ENCODE data around the gene ZNF277. TPM values are rescaled to one million over a fixed set of nuclear protein-coding genes. Genes with fewer than 3 reads are reported as not detected.

The ZNF277 gene
- total RNA-seq, 1 experiment from 2014 or later, result 21.3 TPM

- no peak overlapping the region for H3K4me2 ChIP-seq (ENCODE audit: low read length)
- TF ChIP-seq SRF (IDR thresholded peaks at IDR 0.05; ENCODE audit: low read depth) (no peak), YY1 (IDR thresholded peaks at IDR 0.05; ENCODE audit: extremely low read depth, insufficient replicate concordance, low read depth, low read length) (no peak), POLR2AphosphoS5 (IDR thresholded peaks at IDR 0.05; ENCODE audit: low read depth, low read length) (no peak), CBX3 (IDR thresholded peaks at IDR 0.05; ENCODE audit: low read depth) (no peak)
- H3K4me1 ChIP-seq (ENCODE audit: control insufficient read depth in 1 of 2, insufficient read depth in 2 of 2, low read length in 2 of 2), result no peaks in the 10 kb centered on the region
- no peak for DNase-seq (ENCODE audit: low read depth, low spot score)
- no peak for ATAC-seq
- H3K9me2 ChIP-seq (ENCODE audit: insufficient read depth), result no peaks in the 10 kb centered on the region
- no peak overlapping the region for H3K4me3 ChIP-seq (replicated peaks in 1 of 2; ENCODE audit: low read depth in 1 of 2, low read length in 2 of 2)
- 0 out of 2 replicates have a peak, but pooled peaks cover 3% of the 10 kb centered on the region for H3K27me3 ChIP-seq (ENCODE audit: insufficient read depth, low read length)
- no peak overlapping the region for H3K9ac ChIP-seq (ENCODE audit: low read length)
- POLR2A ChIA-PET, result no interaction called here
- H3K27ac ChIP-seq (ENCODE audit: low read depth, low read length), result no peak overlapping the region
- RAD21 ChIA-PET (ENCODE audit: low non-redundant PET in 1 of 2, low total read pairs in 2 of 2, uncharacterized antibody in 2 of 2, unreplicated experiment in 2 of 2), result no interaction called here
- CTCF ChIA-PET, result no interaction called here
- no peak overlapping the region for H2AFZ ChIP-seq (ENCODE audit: low read depth, low read length, poor library complexity, severe bottlenecking)
- no peaks in the 10 kb centered on the region for H4K20me1 ChIP-seq (ENCODE audit: insufficient read depth)
- intact Hi-C loops (cut with micrococcal nuclease), result no loop called here
- no peaks in the 10 kb centered on the region for H3K36me3 ChIP-seq (ENCODE audit: control insufficient read depth in 1 of 2, insufficient read depth in 2 of 2, low read length in 2 of 2)
- no peaks in the 10 kb centered on the region for H3K9me3 ChIP-seq (ENCODE audit: control insufficient read depth in 1 of 2, insufficient read depth in 1 of 2, low read depth in 1 of 2, low read length in 2 of 2)
- BruUV-seq (replicated peaks), result no TSS peak
- no peaks in the 10 kb centered on the region for H3K79me2 ChIP-seq (ENCODE audit: insufficient read depth, low read length)
Measured at GRCh38 chr7:112185005-112185834, 21.3 kb upstream of the ZNF277 start.

- Histone ChIP-seq H2AFZ (ENCODE audit: low read depth, low read length, poor library complexity, severe bottlenecking) (no peak overlapping the region), H3K27me3 (ENCODE audit: insufficient read depth, low read length) (no peaks in the 10 kb centered on the region), H3K9me3 (ENCODE audit: control insufficient read depth in 1 of 2, insufficient read depth in 1 of 2, low read depth in 1 of 2, low read length in 2 of 2) (no peaks in the 10 kb centered on the region), H3K4me1 (ENCODE audit: control insufficient read depth in 1 of 2, insufficient read depth in 2 of 2, low read length in 2 of 2) (no peaks in the 10 kb centered on the region), H3K4me2 (ENCODE audit: low read length) (no peak overlapping the region), H3K4me3 (replicated peaks in 1 of 2; ENCODE audit: low read depth in 1 of 2, low read length in 2 of 2) (no peak overlapping the region), H3K9ac (ENCODE audit: low read length) (no peak overlapping the region), H3K79me2 (ENCODE audit: insufficient read depth, low read length) (no peaks in the 10 kb centered on the region), H3K27ac (ENCODE audit: low read depth, low read length) (no peak overlapping the region), H3K9me2 (ENCODE audit: insufficient read depth) (no peaks in the 10 kb centered on the region), H4K20me1 (ENCODE audit: insufficient read depth) (no peaks in the 10 kb centered on the region), H3K36me3 (ENCODE audit: control insufficient read depth in 1 of 2, insufficient read depth in 2 of 2, low read length in 2 of 2) (no peaks in the 10 kb centered on the region)
- BruUV-seq (replicated peaks), result no TSS peak
- POLR2A ChIA-PET, result no interaction called here
- RAD21 ChIA-PET (ENCODE audit: low non-redundant PET in 1 of 2, low total read pairs in 2 of 2, uncharacterized antibody in 2 of 2, unreplicated experiment in 2 of 2), result no interaction called here
- ATAC-seq (no peak), DNase-seq (ENCODE audit: low read depth, low spot score) (no peak)
- intact Hi-C loops (cut with micrococcal nuclease), result no loop called here
- CTCF ChIA-PET, result no interaction called here
- no peak for TF ChIP-seq ELF1 (IDR thresholded peaks at IDR 0.05; ENCODE audit: borderline replicate concordance, low read depth)
- TF ChIP-seq ZFX (IDR thresholded peaks at IDR 0.05), result no peak
- TF ChIP-seq POLR2AphosphoS5 (IDR thresholded peaks at IDR 0.05; ENCODE audit: low read depth, low read length), result no peak
- TF ChIP-seq SP1 (IDR thresholded peaks at IDR 0.05; ENCODE audit: low read depth), result no peak
- no peak for TF ChIP-seq FOSL1 (IDR thresholded peaks at IDR 0.05; ENCODE audit: low read depth)
- TF ChIP-seq YY1 (IDR thresholded peaks at IDR 0.05; ENCODE audit: extremely low read depth, insufficient replicate concordance, low read depth, low read length), result no peak
Measured at GRCh38 chr7:112186300-112186699, 20.2 kb upstream of the ZNF277 start.

All from HCT116 (cell line).